HG03439 (cell line): ENCODE results near the gene CBLC.
A peak's percentile ranks its signal among the peaks of the same experiment; 100 is the strongest.

ENCODE experiments used
- ATAC-seq: cut with Tn5 transposase; IDR thresholded peaks from one replicate; pipeline ENCODE4 v1.9.1; 2021; ENCODE audit warnings: mild to moderate bottlenecking, moderate library complexity; ENCODE audit not compliant: unreplicated experiment

Gene CBLC

DNA sequence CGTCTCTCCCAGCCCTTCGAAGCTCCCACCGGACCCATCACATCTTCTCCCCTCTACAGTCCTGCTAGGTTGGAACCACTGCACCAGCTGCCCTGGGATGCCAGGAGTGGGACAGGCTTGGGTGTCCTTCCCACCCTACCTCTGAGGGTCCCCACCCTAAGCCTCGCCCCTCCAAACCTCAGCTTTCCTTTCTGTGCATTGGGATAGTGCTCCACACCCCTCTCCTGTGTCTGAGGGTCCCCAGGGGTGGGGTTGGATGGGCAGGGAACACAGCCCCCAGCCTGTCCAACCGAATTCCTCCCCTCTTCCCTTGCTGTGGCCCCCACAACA lies 31.1 kb upstream of the CBLC start:
- no peak for ATAC-seq

DNA sequence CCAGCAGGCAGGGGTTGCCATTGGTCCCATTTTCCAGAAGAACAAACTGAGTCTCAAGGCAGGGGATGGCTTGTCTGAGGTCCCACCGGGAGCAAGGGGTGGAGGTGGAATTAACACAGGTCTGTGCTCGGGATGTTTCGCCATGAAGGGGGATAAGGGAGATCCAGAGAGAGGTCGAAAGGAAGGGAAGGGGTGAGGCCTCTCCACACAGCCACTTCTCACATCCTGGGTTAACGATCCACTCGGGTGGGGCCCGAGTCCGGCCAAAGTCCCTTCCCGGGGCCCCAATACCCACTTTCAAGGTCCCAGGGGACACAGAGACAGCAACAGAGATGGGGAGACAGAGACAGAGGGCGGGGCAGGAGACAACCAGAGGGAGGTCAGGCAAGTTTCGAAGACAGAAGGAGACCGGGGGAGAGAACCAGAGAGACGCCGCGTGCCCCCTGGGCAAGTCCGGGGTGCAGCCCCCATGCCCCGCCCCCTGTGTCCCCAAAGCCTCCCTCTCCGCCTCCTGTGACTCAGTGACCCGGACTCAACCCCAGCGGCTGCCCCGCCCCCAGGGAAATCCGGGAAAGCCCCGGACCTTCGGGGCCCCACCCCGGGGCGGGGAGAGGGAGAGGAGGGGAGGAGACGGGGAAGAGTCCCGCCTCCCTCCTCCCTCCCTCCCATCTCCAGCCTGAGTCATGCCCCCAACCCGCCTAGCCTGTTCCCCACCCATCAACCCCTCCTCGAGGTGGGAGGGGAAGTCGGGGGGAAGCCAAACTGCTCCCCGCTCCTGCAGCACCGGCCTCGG lies 30.5 kb upstream of the CBLC start:
- ATAC-seq, result no peak

DNA sequence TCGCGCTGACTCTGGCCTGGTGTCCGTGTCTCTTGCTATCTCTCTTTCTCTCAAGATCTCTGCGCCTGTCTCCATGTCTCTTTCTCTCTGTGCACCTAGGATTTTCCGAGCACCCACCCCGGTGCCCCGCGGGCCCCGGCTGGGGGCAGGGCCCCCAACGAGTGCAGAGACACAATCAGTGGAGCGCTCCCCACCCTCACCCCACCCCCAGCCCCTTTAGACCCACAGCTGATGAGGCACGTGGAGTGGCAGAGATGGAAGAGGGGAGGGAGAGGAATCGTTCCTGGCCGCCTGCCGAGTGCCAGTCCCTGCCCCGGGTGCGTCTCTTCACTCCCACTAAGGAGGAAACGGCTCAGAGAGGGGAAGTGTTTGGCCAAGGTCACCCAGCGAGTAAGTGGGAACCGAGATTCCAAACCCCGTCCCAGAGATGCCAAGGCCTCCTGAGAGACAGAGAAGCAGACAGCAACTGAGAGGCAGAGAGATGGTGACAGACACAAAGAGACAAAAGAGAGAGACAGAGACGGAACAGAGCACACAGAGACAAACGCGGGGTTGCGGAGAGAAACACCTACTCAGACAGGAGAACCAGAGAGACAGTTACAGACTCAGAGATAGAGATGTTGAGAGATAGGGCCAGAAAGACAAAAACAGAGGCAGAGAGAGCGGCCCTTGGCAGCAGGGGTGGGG lies 29.8 kb upstream of the CBLC start:
- no peak for ATAC-seq

DNA sequence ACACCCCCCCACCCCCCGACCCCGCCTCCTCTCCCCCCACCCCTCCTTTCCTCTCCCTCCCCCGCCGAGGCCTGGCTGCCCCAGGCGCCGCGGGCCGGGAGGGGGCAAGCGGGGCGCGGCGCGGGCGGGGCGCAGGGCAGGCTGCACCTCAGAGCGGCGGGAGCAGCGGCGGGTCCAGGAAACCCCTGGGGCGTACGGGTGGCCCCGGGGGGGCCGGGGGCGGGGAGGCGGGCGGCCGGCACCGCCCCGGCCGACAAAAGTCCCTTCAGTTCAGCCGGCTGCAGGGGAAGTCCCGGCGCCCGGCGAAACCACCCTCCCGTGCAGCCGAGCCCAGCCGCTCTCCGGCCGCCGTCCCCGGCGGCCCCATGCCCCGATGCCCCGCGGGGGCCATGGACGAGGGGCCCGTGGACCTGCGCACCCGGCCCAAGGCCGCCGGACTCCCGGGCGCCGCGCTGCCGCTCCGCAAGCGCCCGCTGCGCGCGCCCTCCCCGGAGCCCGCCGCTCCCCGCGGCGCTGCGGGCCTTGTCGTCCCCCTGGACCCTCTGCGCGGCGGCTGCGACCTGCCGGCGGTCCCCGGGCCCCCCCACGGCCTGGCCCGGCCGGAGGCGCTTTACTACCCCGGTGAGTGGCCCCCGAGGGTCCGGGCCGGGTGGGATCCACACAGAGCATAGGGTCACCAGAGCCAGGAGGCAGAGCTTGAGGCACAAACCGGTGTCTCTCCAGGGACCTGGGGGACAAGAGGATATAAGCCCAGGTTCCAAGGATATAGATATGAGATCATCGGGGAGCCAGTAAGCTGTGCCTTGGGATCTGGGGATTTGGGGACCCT lies 29.1 kb upstream of the CBLC start, which contains the start of gene BCL3:
TSS of gene BCL3 (plus strand) at position 283 of the 829 bp plus-strand sequence. CDS start at position 366, 83 bp downstream.
- ATAC-seq, result peak; percentile 31

DNA sequence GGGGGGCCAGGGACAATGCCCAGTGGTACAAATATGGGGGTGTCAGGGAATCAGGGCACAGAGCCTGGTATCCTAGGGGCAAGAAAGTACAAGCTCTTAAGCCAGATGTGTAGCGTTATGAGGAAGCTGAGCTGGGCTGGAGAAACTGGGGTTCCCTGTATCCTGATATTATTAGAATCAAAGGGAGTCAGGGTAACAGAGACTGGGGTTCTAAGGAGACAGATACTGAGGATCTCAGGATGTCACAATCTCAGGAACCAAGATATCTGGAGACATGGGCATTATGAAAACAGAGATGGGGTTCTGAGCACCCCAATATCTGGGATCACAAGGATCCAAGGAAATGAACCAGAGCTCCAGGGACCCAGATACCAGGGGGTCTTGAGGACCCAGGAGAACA lies 28.4 kb upstream of the CBLC start:
- ATAC-seq, result no peak

DNA sequence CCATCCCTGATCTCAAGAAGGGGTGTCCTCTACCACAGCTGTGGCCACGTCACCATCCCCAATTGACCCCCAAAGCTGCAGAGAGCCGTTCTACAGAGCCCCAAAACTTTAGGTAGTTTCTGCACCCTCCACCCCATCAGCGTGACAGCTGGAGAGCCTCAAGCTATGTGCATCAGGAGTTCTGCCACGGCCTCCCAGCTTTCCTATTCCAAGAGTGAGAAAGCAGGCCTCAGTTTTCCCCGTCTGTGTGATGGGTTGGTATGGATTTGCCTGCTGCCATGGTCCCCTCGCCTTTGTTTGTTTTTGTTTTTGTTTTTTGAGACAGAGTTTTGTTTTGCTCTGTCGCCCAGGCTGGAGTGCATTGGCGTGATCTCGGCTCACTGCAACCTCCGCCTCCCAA lies 27.7 kb upstream of the CBLC start:
- ATAC-seq, result no peak

DNA sequence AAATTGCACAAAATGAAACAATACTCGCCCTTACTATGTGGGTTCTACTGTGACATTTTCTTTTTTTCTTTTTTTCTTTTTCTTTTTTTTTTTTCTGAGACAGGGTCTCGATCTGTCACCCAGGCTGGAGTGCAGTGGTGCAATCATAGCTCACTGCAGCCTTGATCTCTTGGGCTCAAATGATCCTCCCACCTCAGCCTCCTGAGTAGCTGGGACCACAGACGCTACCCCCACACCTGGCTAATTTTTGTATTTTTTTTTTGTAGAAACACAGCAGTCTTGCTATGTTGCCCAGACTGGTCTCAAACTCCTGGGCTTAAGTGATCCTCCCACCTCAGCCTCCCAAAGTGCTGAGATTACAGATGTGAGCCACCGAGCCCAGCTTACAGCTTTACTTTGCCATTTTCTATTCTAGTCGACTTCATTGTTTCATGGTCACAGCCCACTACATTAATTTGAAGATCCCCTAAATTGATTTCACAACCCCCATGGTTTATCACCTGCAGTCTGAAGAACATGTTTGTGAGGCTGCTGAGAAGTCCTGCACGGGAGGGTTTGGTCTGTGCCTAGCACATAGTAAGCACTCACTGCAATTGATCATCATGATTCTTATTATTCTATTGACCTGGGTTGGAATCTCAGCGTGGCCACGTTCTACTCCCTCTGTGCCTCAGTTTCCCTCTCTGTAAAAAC lies 25.4 kb upstream of the CBLC start:
- ATAC-seq, result no peak

DNA sequence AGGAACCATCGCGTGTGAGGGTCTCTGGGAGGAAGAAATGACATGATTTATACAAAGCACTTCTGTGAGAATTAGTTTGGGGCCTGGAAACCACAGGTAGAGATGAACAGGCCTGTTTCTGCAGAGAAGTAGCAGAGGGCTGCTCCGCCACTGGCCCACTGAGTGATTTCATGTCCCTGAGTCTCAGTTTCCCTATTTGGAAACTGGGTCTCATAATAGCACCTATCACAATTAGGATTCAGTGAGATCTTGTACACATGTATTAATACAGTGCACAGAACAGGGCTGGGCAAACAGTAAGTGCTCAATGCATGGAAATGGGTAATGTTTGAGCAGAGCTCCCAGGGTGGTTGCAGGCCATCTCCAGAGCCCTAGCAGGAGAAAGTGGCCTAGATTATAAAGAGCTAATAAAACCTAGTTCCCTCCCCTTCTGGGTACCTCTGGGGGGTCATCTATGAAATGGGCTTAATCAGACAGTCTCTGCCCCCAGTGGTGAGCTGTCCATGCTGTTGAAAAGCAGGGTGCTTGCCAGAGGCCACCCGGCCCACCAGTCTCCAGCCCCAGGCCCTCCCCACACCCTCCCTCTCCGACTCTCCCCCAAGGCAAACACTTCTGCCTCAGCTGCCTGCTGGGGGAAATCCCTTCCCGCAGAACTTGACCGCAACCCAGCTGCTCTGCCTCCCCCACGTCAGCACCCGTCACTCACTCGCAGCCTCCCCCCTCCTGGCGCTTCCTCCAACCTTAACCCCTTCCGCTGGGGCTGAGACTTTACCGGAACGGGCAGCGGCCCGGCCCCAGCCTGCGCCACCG lies 24.7 kb upstream of the CBLC start:
- ATAC-seq, result peak; percentile 57

DNA sequence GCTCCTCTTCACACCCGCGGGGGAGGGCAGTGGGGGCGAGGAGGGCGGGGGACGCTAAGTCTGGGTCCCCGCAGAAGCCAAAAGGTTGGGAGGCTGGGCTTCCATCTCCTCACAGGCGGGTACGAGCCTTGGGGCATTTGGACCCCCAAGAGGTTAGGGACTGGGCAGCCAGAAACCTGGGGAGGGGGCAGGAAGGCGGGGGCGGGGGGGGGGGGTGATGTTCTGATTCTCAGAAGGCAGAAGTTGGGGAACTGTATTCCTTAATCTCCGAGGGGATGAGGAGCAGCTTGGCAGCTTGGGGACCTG lies 24.1 kb upstream of the CBLC start:
- ATAC-seq, result no peak

DNA sequence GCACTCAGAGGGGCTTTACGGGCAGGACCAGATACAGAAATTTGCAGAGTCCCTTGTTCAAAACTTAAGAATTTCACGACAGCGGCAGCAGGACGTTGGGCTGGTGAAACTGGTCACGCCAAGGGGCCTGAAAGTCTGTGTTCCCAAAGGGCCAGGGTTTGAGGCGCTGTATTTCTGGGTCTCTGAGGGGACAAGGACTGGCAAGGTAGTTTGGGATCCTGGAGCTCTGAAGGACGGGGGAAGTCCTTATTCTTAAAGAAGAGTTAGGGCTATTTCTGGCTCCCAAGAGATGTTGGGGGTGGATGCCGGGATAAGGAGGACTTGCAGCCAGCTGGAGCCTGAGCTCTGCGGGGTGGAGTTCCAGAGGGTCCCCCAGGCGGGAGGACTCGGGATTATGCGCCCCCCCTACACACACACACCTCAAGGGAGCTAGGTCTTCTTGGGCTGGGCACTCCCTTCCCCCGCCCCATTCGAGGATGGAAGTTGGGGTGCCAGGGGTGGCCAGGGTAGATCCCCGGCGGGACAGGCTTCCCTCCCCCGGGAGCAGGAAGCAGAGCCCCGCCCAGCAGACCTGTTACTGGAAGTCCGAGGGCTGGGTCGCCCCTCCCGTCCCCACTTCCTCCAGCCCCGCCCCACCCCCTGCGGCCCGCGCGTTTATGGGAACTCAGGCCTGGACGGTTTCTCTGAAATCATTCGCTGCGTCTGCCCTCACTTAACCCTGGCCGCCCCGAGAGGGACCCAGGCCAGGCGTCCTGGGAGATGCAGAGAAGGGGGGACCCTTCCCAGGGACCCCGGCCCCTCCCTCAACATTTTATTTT lies 23.5 kb upstream of the CBLC start:
- no peak for ATAC-seq

DNA sequence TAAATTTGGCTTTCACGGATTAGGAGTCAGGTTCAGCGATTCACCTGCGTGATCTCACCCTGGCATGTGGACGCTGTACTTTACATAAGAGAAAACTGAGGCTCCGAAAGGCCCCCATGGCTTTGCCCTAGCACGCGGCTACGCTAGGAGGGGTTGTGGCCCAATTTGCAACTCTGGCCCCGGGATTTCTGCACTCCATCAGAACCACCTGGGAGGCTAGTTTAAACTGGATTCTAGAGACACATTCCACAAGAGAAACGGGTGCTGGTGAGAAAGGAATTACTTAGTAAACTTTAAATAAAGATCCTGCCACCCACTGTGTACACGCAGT lies 23.0 kb upstream of the CBLC start:
- ATAC-seq, result no peak

DNA sequence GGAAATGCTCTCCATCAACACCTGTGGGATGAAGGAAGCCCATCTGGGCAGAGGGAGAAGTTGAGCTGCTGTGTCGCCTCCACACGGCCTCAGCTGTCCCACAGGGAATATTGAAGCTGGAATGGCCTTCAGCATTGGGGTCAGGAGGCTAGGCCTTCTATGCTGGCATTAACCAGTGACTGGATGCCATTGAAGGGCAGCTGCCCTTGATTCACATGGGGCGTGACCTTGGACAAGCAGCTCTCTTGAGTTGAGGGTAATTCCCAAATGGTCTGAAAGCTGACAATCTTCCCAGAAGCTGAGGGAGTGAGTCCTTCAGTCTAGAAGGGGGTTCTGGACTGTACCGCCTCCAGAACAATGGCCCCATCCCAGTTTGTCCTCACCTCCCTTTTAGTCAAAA lies 22.5 kb upstream of the CBLC start:
- ATAC-seq, result no peak

DNA sequence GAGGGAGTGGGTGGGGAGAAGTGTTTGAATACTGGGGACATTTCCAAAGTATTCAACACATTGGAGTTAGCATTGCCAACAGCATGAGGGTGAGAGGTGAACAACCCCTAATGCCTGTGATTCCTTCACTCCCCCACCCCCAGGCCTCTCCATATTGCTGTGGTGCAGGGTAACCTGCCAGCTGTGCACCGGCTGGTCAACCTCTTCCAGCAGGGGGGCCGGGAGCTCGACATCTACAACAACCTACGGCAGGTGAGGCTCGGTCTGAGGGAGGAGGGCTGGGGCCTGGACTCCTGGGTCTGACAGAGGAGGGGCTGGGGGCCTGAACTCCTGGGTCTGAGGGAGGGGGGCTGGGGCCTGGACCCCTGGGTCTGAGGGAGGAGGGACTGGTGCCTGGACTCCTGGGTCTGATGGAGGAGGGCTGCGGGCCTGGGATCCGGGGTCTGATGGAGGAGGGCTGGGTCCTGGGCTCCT lies 21.6 kb upstream of the CBLC start:
- no peak for ATAC-seq

DNA sequence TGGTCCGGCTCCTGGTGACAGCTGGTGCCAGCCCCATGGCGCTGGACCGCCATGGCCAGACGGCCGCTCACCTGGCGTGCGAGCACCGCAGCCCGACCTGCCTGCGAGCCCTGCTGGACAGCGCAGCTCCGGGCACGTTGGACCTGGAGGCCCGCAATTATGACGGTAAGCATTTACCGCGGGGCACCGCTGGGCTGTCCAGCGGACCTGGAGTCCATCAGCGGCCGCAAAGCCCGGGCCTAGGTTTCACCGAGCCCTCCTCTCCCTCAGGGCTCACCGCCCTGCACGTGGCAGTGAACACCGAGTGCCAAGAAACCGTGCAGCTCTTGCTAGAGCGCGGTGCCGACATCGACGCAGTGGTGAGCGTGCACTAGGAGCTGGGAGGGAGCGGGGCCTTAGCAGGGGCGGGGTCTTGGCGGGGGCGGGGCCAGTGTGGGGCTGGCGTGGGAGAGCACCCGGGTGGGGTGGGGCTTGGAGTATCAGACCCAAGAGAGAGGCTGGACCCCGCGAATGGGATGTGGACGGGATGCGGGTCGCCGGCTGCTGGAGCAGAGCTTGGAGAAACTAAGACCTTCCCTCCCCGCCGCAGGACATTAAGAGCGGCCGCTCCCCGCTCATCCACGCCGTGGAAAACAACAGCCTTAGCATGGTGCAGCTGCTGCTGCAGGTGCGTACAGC lies 20.5 kb upstream of the CBLC start:
- ATAC-seq, result no peak

DNA sequence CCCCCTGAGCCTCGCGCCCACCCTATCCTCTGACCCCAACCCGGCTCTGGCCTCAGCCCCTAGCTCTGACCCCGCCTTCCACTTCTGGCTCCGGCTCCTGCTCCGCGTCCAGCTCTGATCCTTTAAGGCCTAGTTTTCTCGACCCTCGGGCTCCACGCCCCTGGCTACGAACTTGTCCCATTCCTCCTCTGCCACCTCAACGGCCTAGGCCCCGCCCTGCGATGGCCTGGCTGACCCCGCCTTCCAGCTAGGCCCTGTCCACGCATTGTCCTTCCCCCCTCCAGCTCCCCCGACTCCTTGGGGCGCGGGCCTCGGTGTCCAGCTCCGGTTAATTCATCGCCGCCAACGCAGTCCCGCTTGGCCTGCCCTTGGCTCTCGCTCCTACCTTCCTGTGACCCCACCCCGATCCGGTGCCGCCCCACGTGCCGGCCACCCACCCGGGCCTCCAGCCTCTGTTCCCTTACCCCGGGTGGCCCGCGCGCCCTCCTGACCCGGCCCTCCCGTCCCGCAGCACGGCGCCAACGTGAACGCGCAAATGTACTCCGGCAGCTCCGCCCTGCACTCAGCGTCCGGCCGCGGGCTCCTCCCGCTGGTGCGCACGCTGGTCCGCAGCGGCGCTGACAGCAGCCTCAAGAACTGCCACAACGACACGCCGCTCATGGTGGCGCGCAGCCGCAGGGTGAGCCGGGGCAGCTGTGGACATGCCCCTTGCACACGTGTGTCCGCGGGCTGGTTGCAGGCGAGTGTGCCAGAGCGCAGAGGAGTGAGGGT lies 19.8 kb upstream of the CBLC start:
- ATAC-seq, result no peak

DNA sequence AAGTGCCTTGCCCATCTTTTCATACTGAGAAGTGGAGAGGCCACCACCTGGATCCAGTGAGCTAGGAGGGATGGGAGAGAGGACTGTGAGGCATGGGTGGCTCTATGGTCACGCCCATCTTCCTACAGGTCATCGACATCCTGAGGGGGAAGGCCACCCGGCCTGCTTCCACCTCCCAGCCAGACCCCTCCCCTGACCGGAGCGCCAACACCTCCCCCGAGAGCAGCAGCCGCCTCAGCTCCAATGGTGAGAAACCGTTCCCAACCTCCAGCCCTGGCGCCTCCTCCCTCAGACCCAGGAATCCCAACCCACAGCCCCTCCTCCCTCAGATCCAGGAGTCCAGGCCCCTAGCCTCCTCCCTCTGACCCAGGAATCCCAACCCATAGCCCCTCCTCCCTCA lies 19.1 kb upstream of the CBLC start:
- no peak for ATAC-seq

DNA sequence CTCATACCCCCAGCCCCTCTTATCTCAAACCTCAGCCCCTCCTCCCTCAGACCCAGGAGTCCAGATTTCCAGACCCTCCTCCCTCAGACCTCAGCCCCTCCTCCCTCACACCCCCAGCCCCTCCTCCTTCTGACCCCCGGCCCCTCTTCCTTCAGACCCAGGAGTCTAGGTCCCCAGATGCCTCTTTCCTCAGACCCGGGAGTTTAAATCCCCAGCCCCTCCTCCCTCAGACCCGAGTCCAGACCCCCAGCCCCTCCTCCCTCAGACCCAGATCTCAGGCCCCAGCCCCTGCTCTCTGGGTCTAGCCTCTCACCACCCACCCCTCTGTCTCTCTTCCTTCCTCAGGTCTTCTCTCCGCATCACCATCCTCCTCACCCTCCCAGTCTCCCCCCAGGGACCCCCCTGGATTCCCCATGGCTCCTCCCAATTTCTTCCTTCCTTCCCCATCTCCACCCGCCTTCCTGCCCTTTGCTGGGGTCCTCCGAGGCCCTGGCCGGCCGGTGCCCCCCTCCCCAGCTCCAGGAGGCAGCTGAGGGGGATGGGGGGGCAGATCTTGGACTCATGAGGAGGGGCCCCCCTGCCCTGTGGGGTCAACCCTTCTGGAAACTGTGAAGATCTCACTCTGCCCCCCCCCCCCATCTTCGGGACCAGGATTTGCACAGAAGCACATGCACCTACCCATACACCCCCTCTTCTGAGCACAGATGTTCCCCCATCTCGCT lies 18.4 kb upstream of the CBLC start:
- ATAC-seq, result no peak

DNA sequence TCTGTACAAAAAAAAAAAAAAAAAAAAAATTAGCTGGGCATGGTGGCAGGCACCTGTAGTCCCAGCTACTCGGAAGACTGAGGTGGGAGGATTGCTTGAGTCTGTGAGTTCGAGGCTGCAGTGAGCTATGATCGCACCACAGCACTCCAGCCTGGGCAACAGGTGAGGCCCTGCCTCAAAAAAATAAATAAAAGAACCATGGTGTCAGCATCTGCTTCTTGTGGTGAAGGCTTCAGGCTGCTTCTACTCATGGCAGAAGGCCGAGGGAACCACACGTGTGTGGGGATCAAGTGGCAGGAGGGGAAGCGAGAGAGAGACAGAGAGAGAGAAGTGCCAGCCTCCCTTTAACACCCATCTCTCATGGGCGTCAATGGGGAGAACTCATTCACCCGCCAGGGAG lies 15.7 kb upstream of the CBLC start:
- ATAC-seq, result no peak
